H9 (cell line): ENCODE measurements around the gene PRRT1B. TPM values are rescaled to one million over a fixed set of nuclear protein-coding genes. Genes with fewer than 3 reads are reported as not detected.

Experiments used
- DNase-seq: peaks from one replicate; pipeline ENCODE4 v3.0.0-alpha.2; 2017
- H2AFZ ChIP-seq: one replicate; pipeline ENCODE4 v1.6.1; 2013; ENCODE audit warnings: mild to moderate bottlenecking, low read length, control low read depth, moderate library complexity
- H2AK5ac ChIP-seq: 2 replicates; pipeline ENCODE4 v1.6.1; 2013; ENCODE audit warnings: low read length, control low read depth, mixed read lengths; ENCODE audit not compliant: insufficient read length
- H2BK120ac ChIP-seq: one replicate; pipeline ENCODE4 v1.6.1; 2013; ENCODE audit warnings: low read depth, mild to moderate bottlenecking, low read length, control low read depth, inconsistent platforms; ENCODE audit not compliant: poor library complexity, severe bottlenecking
- H2BK12ac ChIP-seq: 2 replicates; pipeline ENCODE4 v1.6.1; 2013; ENCODE audit warnings: low read length, control low read depth, mixed read lengths, low read depth; ENCODE audit not compliant: insufficient read length
- H2BK15ac ChIP-seq: 2 replicates; pipeline ENCODE4 v1.6.1; 2013; ENCODE audit warnings: low read depth, low read length, control low read depth
- H2BK20ac ChIP-seq: one replicate; pipeline ENCODE4 v1.6.1; 2013; ENCODE audit warnings: low read depth, mild to moderate bottlenecking, low read length, control low read depth, inconsistent platforms; ENCODE audit not compliant: poor library complexity, severe bottlenecking
- H2BK5ac ChIP-seq: 2 replicates; pipeline ENCODE4 v1.6.1; 2013; ENCODE audit warnings: low read length, control low read depth, mixed read lengths; ENCODE audit not compliant: insufficient read length
- H3K14ac ChIP-seq: 2 replicates; pipeline ENCODE4 v1.6.1; 2013; ENCODE audit warnings: low read length, control low read depth; ENCODE audit not compliant: insufficient read depth
- H3K18ac ChIP-seq: 2 replicates; pipeline ENCODE4 v1.6.1; 2013; ENCODE audit warnings: low read depth, mild to moderate bottlenecking, mixed read lengths, low read length, control low read depth; ENCODE audit not compliant: insufficient read length
- H3K23ac ChIP-seq: 2 replicates; pipeline ENCODE4 v1.6.1; 2013; ENCODE audit warnings: low read length, control low read depth, mixed read lengths, low read depth; ENCODE audit not compliant: insufficient read length
- H3K23me2 ChIP-seq: 2 replicates; pipeline ENCODE4 v1.6.1; 2013; ENCODE audit warnings: low read depth, mild to moderate bottlenecking, mixed read lengths, low read length, control low read depth; ENCODE audit not compliant: insufficient read length, poor library complexity, severe bottlenecking
- H3K27ac ChIP-seq: 2 replicates; pipeline ENCODE4 v1.5.1; 2013; ENCODE audit warnings: low read length, control low read depth, mixed read lengths, low read depth; ENCODE audit not compliant: insufficient read length
- H3K27me3 ChIP-seq: 2 replicates; pipeline ENCODE4 v1.6.1; 2013; ENCODE audit warnings: low read length, control low read depth, inconsistent platforms; ENCODE audit not compliant: insufficient read depth
- H3K4ac ChIP-seq: 2 replicates; pipeline ENCODE4 v1.6.1; 2013; ENCODE audit warnings: low read depth, mild to moderate bottlenecking, control low read depth, inconsistent platforms, low read length, moderate library complexity
- H3K4me1 ChIP-seq: 2 replicates; pipeline ENCODE4 v1.6.1; 2013; ENCODE audit warnings: low read length, control low read depth, inconsistent platforms; ENCODE audit not compliant: insufficient read depth
- H3K4me2 ChIP-seq: 2 replicates; pipeline ENCODE4 v1.6.1; 2013; ENCODE audit warnings: low read length, control low read depth, mixed read lengths; ENCODE audit not compliant: insufficient read length, insufficient read depth
- H3K56ac ChIP-seq: 2 replicates; pipeline ENCODE4 v1.6.1; 2013; ENCODE audit warnings: low read depth, mild to moderate bottlenecking, mixed read lengths, low read length, control low read depth; ENCODE audit not compliant: insufficient read length
- H3K79me1 ChIP-seq: 2 replicates; pipeline ENCODE4 v1.6.1; 2013; ENCODE audit warnings: low read depth, mild to moderate bottlenecking, moderate library complexity, low read length, control low read depth, inconsistent platforms; ENCODE audit not compliant: insufficient read depth, poor library complexity, severe bottlenecking
- H3K79me2 ChIP-seq: 2 replicates; pipeline ENCODE4 v1.6.1; 2013; ENCODE audit warnings: low read length, control low read depth, inconsistent platforms; ENCODE audit not compliant: insufficient read depth
- H3K9ac ChIP-seq: 2 replicates; pipeline ENCODE4 v1.6.1; 2013; ENCODE audit warnings: low read length, control low read depth, mixed read lengths; ENCODE audit not compliant: insufficient read length; ENCODE audit errors: extremely low read depth
- H3K9me3 ChIP-seq: one replicate; pipeline ENCODE4 v1.6.1; 2013; ENCODE audit warnings: low read depth, low read length, inconsistent platforms; ENCODE audit not compliant: control insufficient read depth
- H3T11ph ChIP-seq: one replicate; pipeline ENCODE4 v1.6.1; 2013; ENCODE audit warnings: mild to moderate bottlenecking, low read length, control low read depth, inconsistent platforms
- H4K20me1 ChIP-seq: one replicate; pipeline ENCODE4 v1.6.1; 2013; ENCODE audit not compliant: control insufficient read depth, insufficient read length, insufficient read depth
- H4K5ac ChIP-seq: 2 replicates; pipeline ENCODE4 v1.6.1; 2013; ENCODE audit warnings: low read depth, mild to moderate bottlenecking, mixed read lengths, low read length, control low read depth; ENCODE audit not compliant: insufficient read length
- H4K8ac ChIP-seq: replicated peaks from 2 replicates; pipeline ENCODE4 v1.6.1; 2013; ENCODE audit warnings: low read length, control low read depth, mixed read lengths, low read depth; ENCODE audit not compliant: insufficient read length
- H4K91ac ChIP-seq: 2 replicates; pipeline ENCODE4 v1.6.1; 2013; ENCODE audit warnings: low read depth, mild to moderate bottlenecking, moderate library complexity, mixed read lengths, low read length, control low read depth; ENCODE audit not compliant: insufficient read length
- H3K27ac Mint-ChIP-seq, 3 experiments: 2 replicates in 2 of 3; 3 replicates in 1 of 3; pipeline ENCODE4 v1.8.0; 2020 to 2021; ENCODE audit warnings: mixed read lengths in 3 of 3, mild to moderate bottlenecking in 1 of 3, moderate library complexity in 1 of 3
- H3K27me3 Mint-ChIP-seq: 2 replicates; pipeline ENCODE4 v1.8.0; 2021; ENCODE audit warnings: low read depth, mild to moderate bottlenecking, moderate library complexity, mixed read lengths
- H3K36me3 Mint-ChIP-seq, 3 experiments: 2 replicates in 2 of 3; 3 replicates in 1 of 3; pipeline ENCODE4 v1.8.0; 2020 to 2021; ENCODE audit warnings: low read depth in 3 of 3, mixed read lengths in 3 of 3; ENCODE audit not compliant: insufficient read depth in 1 of 3
- H3K4me1 Mint-ChIP-seq, 2 experiments: 2 replicates each; pipeline ENCODE4 v1.8.0; 2020; ENCODE audit warnings: mixed read lengths in 2 of 2
- H3K4me3 Mint-ChIP-seq, 2 experiments: 2 replicates in 1 of 2; 3 replicates in 1 of 2; pipeline ENCODE4 v1.8.0; 2020 to 2021; ENCODE audit warnings: mild to moderate bottlenecking in 2 of 2, mixed read lengths in 2 of 2, moderate library complexity in 1 of 2
- H3K9me3 Mint-ChIP-seq, 2 experiments: 2 replicates in 1 of 2; 3 replicates in 1 of 2; pipeline ENCODE4 v1.8.0; 2020; ENCODE audit warnings: mild to moderate bottlenecking in 2 of 2, mixed read lengths in 2 of 2, moderate library complexity in 1 of 2
- CTCF ChIP-seq: fragments of 200-600 bp; sonication (generic); conservative IDR thresholded peaks from 3 replicates; pipeline ENCODE4 v1.8.0; 2021; ENCODE audit warnings: antibody characterized with exemption, mild to moderate bottlenecking
- WGBS: extraction: QIAGEN DNeasy Blood & Tissue Kit; methylation state at CpG from one replicate; pipeline ENCODE4 v1.1.7; 2013; ENCODE audit warnings: missing lambda C conversion rate, low lambda C conversion rate, mixed read lengths; ENCODE audit not compliant: insufficient read length; ENCODE audit errors: extremely low coverage; 5-methylcytosine and 5-hydroxymethylcytosine counted together
- total RNA-seq: library from RNA; stranded (reverse); gene quantifications from 2 replicates; pipeline ENCODE4 v1.2.1, GENCODE V29; 2021

Gene PRRT1B
- total RNA-seq, 1 experiment from 2014 or later: 1.0 TPM

GRCh38 chr9:131588396-131588795, 43.1 kb downstream of the PRRT1B start:
- TF ChIP-seq CTCF: no peak
- H3K56ac ChIP-seq: no peak overlapping the region
- no peaks in the 10 kb centered on the region for H3K4me1 ChIP-seq
- H4K5ac ChIP-seq: no peak overlapping the region
- H3K4me3 Mint-ChIP-seq: no peak overlapping the region
- no peaks in the 10 kb centered on the region for H3K27me3 Mint-ChIP-seq
- H3K36me3 Mint-ChIP-seq: peaks cover 12 to 53% (median 25%) of the 10 kb centered on the region in 3 experiments; a peak in 6 of 7 replicates
- H4K20me1 ChIP-seq: no peaks in the 10 kb centered on the region
- H3K9ac ChIP-seq: no peak overlapping the region
- H3K27ac Mint-ChIP-seq: no peak overlapping the region; a peak in 1 of 7 replicates
- no peaks in the 10 kb centered on the region for H3K9me3 Mint-ChIP-seq
- H3T11ph ChIP-seq: no peak overlapping the region
- H3K4me2 ChIP-seq: no peak overlapping the region
- H3K4ac ChIP-seq: no peak overlapping the region
- H3K23ac ChIP-seq: no peak overlapping the region
- H3K14ac ChIP-seq: no peak overlapping the region
- H3K27ac ChIP-seq: no peak overlapping the region
- no peak overlapping the region for H3K18ac ChIP-seq
- H4K8ac ChIP-seq: no peak overlapping the region
- no peak overlapping the region for H2BK20ac ChIP-seq
- H2AK5ac ChIP-seq: no peak overlapping the region
- no peak overlapping the region for H2BK120ac ChIP-seq
- no peaks in the 10 kb centered on the region for H3K9me3 ChIP-seq
- H3K79me1 ChIP-seq: no peaks in the 10 kb centered on the region
- H4K91ac ChIP-seq: no peak overlapping the region
- no CpG with 5 or more reads among the region's 9 CpGs for WGBS
- H2BK5ac ChIP-seq: no peak overlapping the region
- no peak for DNase-seq
- H3K23me2 ChIP-seq: no peaks in the 10 kb centered on the region
- H3K4me1 Mint-ChIP-seq: peaks cover 0 to 2% of the 10 kb centered on the region in 2 experiments; a peak in 2 of 4 replicates
- H3K27me3 ChIP-seq: no peaks in the 10 kb centered on the region
- H3K79me2 ChIP-seq: no peaks in the 10 kb centered on the region
- H2AFZ ChIP-seq: no peak overlapping the region
- H2BK12ac ChIP-seq: no peak overlapping the region
- no peak overlapping the region for H2BK15ac ChIP-seq
